Gastroesophageal sphincter (tissue), 4 donors: ENCODE data around the gene NHERF2. TPM values are rescaled to one million over a fixed set of nuclear protein-coding genes. Genes with fewer than 3 reads are reported as not detected.
"Not testable (repeated sequence)": the region's sequence is repeated elsewhere in the genome, so short reads cannot be mapped to it uniquely, and the experiment has no call there.

Source experiments
- ATAC-seq: fragments of 150-250 bp; one replicate; pipeline ENCODE4 v1.9.1; 2016; ENCODE audit warnings: mild to moderate bottlenecking, moderate library complexity
- H3K27ac ChIP-seq, 4 donors: fragments of 200-600 bp; sonication (generic) in 3 of 4; 1 replicate in 3 of 4; 2 replicates in 1 of 4; pipeline ENCODE4 v1.5.1; 2016 to 2019
- H3K27me3 ChIP-seq: fragments of 200-600 bp; sonication (generic); one replicate; pipeline ENCODE4 v1.5.1; 2019
- H3K36me3 ChIP-seq, 2 donors: fragments of 200-600 bp; sonication (generic); one replicate each; pipeline ENCODE4 v1.5.1; 2019; ENCODE audit warnings: control low read depth in 1 of 2
- H3K4me1 ChIP-seq, 3 donors: fragments of 200-600 bp; sonication (generic); 1 replicate in 2 of 3; 2 replicates in 1 of 3; pipeline ENCODE4 v1.5.1; 2016 to 2019; ENCODE audit warnings: control low read depth in 2 of 3
- H3K4me3 ChIP-seq, 2 donors: fragments of 200-600 bp; sonication (generic); one replicate each; pipeline ENCODE4 v1.5.1; 2019; ENCODE audit warnings: mild to moderate bottlenecking in 1 of 2, moderate library complexity in 1 of 2
- H3K9me3 ChIP-seq, 3 donors: fragments of 200-600 bp; sonication (generic); one replicate each; pipeline ENCODE4 v1.5.1; 2017 to 2019; ENCODE audit warnings: control low read depth in 2 of 3
- EP300 ChIP-seq: sonication (generic); formaldehyde crosslinking; IDR thresholded peaks from one replicate; pipeline ENCODE4 v1.6.1; 2017; ENCODE audit warnings: antibody characterized with exemption, mild to moderate bottlenecking
- POLR2A ChIP-seq, 2 donors: fragments of 450-650 bp; IDR thresholded peaks; one replicate each; pipeline ENCODE4 v1.6.1; 2017; ENCODE audit warnings: antibody characterized with exemption in 2 of 2, mild to moderate bottlenecking in 2 of 2, moderate library complexity in 1 of 2
- POLR2AphosphoS5 ChIP-seq: sonication (generic); formaldehyde crosslinking; IDR thresholded peaks from one replicate; pipeline ENCODE4 v1.6.1; 2017; ENCODE audit warnings: antibody characterized with exemption
- WGBS, 2 donors: methylation state at CpG; one replicate each; pipeline ENCODE4 v1.1.5; 2018; ENCODE audit warnings: low coverage in 1 of 2; 5-methylcytosine and 5-hydroxymethylcytosine counted together
- total RNA-seq, 4 donors: library from RNA; depleted of rRNA; stranded (reverse); fragments of >200 nt; gene quantifications; one replicate each; pipeline ENCODE4 v1.1.0, GENCODE V29; 2016
- TF ChIP-seq, protein P1 (sequence below), 4 experiments: fragments of 200-600 bp in 2 of 4; fragments of 450-650 bp in 2 of 4; sonication (generic) in 1 of 4; IDR thresholded peaks; one replicate each; pipeline ENCODE4 v1.5.1; 2017 to 2019; ENCODE audit warnings: antibody characterized with exemption in 4 of 4, mild to moderate bottlenecking in 2 of 4, moderate library complexity in 2 of 4

NHERF2 gene
- total RNA-seq, 4 donors from 2014 or later, result 43.8 to 106 (median 63.8) TPM

DNA sequence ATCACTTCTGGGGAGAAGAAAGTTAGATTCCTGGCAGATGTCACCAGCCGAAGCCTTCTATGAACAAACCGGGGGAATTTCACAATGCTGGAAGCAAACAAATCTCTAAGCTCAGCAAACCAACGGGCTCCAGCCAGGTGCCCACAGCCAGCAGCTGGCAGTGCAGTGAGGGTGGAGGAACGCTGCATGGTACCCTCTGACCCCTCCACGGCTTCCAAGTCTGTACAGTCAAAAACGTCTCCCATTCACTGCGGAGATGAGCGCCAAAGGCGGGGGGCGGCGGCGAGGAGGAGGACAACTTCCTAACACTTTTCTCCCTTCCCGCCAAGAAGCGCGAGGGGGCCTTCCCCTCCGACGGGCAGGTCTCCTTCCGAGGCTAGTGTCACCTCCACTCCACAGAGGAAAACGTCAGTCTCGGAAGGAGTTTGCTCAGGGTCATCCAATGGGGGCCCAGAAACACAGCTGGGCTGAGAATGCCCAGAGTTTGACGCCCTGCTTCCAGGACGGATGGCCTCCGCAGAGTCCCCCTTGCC lies 18.0 kb upstream of the NHERF2 start:
- no peak for TF ChIP-seq EP300
- TF ChIP-seq POLR2AphosphoS5, result peak; percentile 16
- TF ChIP-seq, protein P1, sequence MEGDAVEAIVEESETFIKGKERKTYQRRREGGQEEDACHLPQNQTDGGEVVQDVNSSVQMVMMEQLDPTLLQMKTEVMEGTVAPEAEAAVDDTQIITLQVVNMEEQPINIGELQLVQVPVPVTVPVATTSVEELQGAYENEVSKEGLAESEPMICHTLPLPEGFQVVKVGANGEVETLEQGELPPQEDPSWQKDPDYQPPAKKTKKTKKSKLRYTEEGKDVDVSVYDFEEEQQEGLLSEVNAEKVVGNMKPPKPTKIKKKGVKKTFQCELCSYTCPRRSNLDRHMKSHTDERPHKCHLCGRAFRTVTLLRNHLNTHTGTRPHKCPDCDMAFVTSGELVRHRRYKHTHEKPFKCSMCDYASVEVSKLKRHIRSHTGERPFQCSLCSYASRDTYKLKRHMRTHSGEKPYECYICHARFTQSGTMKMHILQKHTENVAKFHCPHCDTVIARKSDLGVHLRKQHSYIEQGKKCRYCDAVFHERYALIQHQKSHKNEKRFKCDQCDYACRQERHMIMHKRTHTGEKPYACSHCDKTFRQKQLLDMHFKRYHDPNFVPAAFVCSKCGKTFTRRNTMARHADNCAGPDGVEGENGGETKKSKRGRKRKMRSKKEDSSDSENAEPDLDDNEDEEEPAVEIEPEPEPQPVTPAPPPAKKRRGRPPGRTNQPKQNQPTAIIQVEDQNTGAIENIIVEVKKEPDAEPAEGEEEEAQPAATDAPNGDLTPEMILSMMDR (IDR thresholded peaks at IDR 0.05), result no peak
- no peak for TF ChIP-seq POLR2A (IDR thresholded peaks at IDR 0.05)
- ATAC-seq, result no peak
- H3K27me3 ChIP-seq, result no peaks in the 10 kb centered on the region
- H3K4me3 ChIP-seq, result peak overlapping the region; percentile 70 to 90
- WGBS, 2 donors, result 2 to 14% methylated on average over 2 to 10 of the region's 23 CpGs
- peaks cover 0 to 9% of the 10 kb centered on the region in 2 donors for H3K36me3 ChIP-seq
- H3K4me1 ChIP-seq, result peaks cover 4 to 65% (median 41%) of the 10 kb centered on the region in 3 donors
- H3K9me3 ChIP-seq, result no peaks in the 10 kb centered on the region
- peak overlapping the region; percentile 85 to 95 (median 94) for H3K27ac ChIP-seq

DNA sequence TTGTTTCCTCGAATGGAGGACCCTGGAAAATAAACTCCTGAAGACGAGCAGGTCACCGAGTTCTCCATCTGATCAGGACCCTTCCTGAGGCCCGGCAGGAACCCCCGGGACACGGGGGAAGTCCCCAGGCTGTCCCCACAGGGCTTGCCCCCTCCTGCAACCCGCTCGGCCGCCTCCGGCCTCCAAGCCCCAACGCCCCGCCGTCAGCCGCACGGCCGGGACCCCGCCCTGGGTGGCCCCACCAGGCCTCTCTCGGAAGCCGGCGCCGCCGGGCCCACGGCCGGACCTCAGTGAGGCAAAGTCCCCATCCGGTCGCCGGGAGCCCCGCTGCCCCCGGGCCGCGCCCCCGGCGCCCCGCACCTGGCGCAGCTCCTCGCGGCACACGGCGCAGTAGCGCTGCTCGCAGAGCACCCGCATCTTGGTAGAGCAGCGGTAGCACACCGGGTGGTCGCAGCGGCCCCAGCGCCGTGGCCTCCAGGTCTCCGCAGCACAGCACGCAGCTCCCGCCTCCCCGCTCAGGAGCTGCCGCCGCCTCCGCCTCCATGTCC lies 17.5 kb upstream of the NHERF2 start:
- Histone ChIP-seq H3K27ac (peak overlapping the region; percentile 85 to 95 (median 94)), H3K27me3 (no peaks in the 10 kb centered on the region), H3K9me3 (no peaks in the 10 kb centered on the region), H3K4me3 (peak overlapping the region; percentile 70 to 90), H3K36me3 (peaks cover 0 to 9% of the 10 kb centered on the region in 2 donors), H3K4me1 (peaks cover 4 to 60% (median 36%) of the 10 kb centered on the region in 3 donors)
- no CpG with 5 or more reads among the region's 55 CpGs for WGBS, 2 donors
- peak; percentile 21 for ATAC-seq
- TF ChIP-seq POLR2AphosphoS5 (no peak), EP300 (no peak), POLR2A (IDR thresholded peaks at IDR 0.05) (no peak)
- TF ChIP-seq, protein P1 (IDR thresholded peaks at IDR 0.05), result peak in 1 of 4 experiments; percentile 16

DNA sequence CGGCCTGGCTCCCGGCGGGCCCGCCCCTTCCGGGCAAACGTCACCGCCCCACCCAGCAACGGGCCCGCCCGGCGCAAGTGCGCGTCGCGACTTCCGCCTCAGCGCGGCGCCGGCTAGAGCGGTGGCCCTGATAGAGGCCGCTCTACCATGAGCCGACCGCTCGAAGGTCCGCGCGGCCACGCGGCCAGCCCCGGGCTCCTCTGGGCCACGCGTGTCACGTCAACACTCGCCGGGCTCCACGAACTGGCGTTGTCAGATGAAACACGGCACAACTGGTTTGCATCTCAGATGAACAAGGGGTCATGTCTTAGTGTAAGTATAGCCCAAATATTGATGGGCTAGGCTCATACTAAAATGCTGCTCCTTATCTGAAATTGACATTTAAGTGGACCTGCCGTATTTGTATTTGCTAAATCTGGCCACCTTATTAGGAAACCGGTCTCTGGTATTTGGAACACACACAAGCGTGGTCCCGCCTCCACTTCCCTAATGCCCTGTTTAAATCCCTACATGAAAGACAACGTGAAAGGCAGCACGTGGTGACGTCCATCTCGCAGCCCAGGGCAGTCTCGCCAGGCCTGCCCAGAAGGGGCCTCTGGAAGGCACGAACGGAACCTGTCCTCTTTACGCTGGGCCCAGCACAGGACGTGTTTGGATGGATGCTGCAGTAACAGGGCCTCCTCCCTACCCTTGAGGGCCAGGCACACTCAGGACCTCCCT lies 16.8 kb upstream of the NHERF2 start, which contains the start of gene ZNF598:
ZNF598 (minus strand) TSS at position 31 of the 720 bp plus-strand sequence.
- Histone ChIP-seq H3K4me3 (peak within 1 kb of the TSS; percentile 70 to 90), H3K27ac (peak within 1 kb of the TSS; percentile 92 to 95 (median 94)), H3K27me3 (no peaks in the 10 kb centered on the region), H3K4me1 (peaks cover 4 to 53% (median 33%) of the 10 kb centered on the region in 3 donors), H3K9me3 (no peaks in the 10 kb centered on the region), H3K36me3 (peaks cover 0 to 4% of the 10 kb centered on the region in 2 donors)
- TF ChIP-seq EP300, result no peak
- peak; percentile 89 to 93 for TF ChIP-seq POLR2A (IDR thresholded peaks at IDR 0.05)
- TF ChIP-seq, protein P1 (IDR thresholded peaks at IDR 0.05), result peak in 3 of 4 experiments; percentile 11 to 26 (median 20)
- peak; percentile 88 for TF ChIP-seq POLR2AphosphoS5
- 0 to 8% methylated on average over 2 to 8 of the region's 52 CpGs for WGBS, 2 donors
- peak; percentile 96 for ATAC-seq

DNA sequence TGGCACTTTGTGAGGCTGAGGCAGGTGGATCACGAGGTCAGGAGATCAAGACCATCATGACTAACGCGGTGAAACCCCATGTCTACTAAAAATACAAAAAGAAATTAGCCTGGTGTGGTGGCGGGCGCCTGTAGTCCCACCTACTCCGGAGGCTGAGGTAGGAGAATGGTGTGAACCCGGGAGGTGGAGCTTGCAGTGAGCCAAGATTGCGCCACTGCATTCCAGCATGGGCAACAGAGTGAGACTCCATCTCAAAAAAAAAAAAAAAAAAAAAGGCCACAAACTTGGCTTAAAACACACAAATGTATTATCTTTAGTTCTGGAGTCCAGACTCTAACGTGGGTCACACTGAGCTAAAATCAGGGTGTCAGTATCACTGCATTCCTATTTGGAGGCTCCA lies 15.0 kb upstream of the NHERF2 start:
- H3K36me3 ChIP-seq, H3K27ac ChIP-seq, H3K27me3 ChIP-seq, H3K9me3 ChIP-seq, ATAC-seq, H3K4me3 ChIP-seq: not testable (repeated sequence)
- WGBS, 2 donors, result 66 to 79% methylated on average over 4 to 9 of the region's 9 CpGs
- peaks cover 4 to 35% (median 25%) of the 10 kb centered on the region in 3 donors for H3K4me1 ChIP-seq

DNA sequence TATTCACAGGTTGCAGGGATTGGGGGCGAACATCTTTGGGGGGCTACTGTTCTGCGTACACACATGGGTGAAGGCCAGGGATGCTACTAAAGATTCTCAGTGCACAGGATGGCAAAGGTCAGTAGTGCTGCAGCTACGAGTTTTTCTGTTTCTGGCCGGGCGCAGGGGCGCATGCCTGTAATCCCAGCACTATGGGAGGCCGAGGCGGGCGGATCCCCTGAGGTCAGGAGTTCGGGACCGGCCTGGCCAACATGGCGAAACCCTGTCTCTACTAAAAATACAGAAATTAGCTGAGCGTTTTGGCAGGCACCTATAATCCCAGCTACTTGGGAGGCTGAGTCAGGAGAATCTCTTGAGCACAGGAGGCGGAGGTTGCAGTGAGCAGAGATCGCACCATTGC lies 13.2 kb upstream of the NHERF2 start:
- TF ChIP-seq, protein P1 (IDR thresholded peaks at IDR 0.05), result no peak
- TF ChIP-seq POLR2A (IDR thresholded peaks at IDR 0.05) (no peak), EP300 (no peak), POLR2AphosphoS5 (no peak)

More for the DNA sequence above, 13.2 kb upstream of the NHERF2 start:
- Histone ChIP-seq H3K4me3 (no peak overlapping the region), H3K27ac (no peak overlapping the region), H3K4me1 (peaks cover 0 to 17% (median 8%) of the 10 kb centered on the region in 3 donors), H3K36me3 (no peaks in the 10 kb centered on the region), H3K27me3 (peaks cover 20% of the 10 kb centered on the region), H3K9me3 (no peaks in the 10 kb centered on the region)
- 77 to 82% methylated on average over 5 to 12 of the region's 15 CpGs for WGBS, 2 donors
- no peak for ATAC-seq
